Jurkat, Clone E6-1 (cell line): ENCODE results near the gene LBHD1.
"Not testable (repeated sequence)": the region's sequence is repeated elsewhere in the genome, so short reads cannot be mapped to it uniquely, and the experiment has no call there.

ENCODE experiments used
- DNase-seq: peaks from one replicate; pipeline ENCODE4 v3.0.0-alpha.2; 2011; ENCODE audit warnings: low read depth, low spot score
- H3K4me3 ChIP-seq: 2 replicates; pipeline ENCODE4 v1.5.1; 2011; ENCODE audit warnings: mild to moderate bottlenecking, low read length, control low read depth, moderate library complexity

Gene LBHD1

DNA sequence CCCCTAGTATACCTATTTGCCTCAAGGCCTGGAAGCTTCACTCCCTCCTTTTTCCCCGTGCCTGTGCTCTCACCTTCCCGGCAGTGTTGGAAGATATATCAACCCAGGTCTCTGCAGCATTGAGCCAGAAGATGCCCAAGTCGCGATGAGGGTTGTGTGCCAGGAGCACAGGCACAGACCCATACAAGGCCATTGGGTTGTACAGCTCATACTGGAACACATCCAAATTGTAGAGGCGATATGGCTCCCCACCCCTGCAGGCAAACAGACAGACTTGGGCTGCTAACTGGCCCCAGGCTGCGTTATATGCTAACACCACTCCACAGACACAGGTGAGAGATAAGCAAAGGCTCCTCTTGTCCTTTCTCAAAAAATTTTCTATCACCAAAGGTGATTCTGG lies 39.6 kb downstream of the LBHD1 start:
- no peak overlapping the region for H3K4me3 ChIP-seq
- no peak for DNase-seq

DNA sequence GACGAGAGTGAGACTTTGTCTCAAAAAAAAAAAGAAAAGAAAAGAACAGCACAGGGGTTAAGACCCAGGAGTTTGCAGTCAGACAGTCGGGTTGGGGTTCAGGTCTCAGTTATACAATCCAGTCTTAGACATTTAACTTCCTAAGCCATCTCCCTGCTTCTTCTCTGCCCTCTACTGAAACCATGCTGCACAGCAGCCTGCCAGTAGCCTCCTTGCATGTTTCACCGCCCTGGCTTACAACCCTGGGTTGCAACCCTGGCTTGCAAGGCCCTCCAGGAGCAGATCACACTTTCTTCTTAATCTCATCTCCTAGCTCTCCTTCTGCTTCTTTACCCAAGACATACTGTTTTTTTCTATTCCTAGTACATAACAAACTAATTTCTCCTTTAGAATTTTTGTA lies 44.4 kb downstream of the LBHD1 start:
- DNase-seq, result no peak
- H3K4me3 ChIP-seq, result no peak overlapping the region

DNA sequence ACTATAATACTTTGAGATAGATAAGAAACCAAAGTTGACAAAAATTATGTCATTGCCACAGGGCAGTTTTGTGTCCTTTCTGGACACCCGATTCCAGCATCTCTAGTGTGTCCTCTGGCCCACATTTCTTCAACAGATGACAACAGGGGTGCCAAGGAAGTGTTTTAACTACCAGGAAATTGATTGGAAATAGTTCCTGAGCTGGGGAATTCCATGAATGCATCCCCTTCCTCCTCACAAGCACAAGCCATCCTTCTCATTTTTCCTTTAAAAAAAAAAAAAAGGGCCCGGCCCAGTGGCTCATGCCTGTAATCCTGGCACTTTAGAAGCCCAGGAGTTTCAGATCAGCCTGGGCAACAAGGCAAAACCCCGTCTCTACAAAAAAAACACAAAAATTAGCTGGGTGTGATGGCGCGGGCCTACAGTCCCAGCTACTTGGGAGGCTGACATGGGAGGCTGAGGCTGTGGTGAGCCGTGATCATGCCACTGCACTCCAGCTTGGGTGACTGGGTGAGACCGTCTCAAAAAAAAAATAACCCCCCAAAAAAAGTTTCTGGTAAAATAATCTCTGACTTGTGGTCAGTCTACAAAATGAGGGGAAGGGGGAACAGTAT lies 49.5 kb downstream of the LBHD1 start:
- no peak for DNase-seq
- no peak overlapping the region for H3K4me3 ChIP-seq

DNA sequence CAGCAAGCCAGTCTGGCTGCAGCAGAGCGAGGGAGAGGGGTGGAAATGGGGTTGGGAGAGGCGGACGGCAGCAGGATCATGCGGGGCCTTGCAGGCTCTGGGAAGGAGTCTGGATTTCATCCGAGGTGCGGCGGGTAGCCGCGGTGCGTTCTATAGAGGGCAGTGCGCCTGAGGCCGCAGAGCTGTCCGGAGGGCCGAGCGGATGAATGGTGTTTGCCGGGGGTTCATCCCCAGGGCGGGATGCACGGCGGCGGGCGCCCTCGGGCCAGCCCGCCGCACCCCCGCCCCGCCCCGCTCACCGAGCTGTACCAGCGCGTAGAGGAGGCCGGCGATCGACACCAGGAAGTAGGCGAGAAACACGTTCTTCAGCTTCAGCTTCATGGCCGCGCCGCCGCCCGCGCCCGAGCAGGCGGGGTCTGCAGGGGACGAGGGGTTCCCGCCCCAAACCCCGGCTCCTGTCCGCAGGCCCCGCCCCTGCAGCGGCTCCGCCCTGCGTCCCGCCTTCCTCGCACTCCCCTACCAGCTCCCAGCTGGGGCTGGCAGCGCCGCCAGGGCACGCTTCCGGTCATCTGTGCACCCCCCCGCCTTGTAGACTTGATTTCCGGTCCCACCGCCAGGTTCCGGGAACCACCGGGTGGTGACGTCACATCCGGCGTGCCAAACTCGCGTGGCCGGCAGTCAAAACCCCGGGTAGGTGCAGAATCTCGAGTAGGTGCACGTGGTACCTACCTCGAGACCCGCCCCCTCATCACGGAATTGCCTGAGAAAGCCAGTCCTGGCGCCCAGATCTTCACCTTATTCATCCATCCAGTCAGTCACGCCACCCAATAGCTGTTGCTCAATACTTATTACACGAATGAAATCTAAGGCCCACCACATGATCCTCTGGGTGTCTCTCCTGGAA lies 50.2 kb downstream of the LBHD1 start, which contains the start of gene B3GAT3:
TSS of gene B3GAT3 (minus strand) at position 420 of the 904 bp plus-strand sequence. CDS start at position 381, 39 bp downstream.
- peak; percentile 92 for DNase-seq
- H3K4me3 ChIP-seq, result peak within 1 kb of the TSS; percentile 67

DNA sequence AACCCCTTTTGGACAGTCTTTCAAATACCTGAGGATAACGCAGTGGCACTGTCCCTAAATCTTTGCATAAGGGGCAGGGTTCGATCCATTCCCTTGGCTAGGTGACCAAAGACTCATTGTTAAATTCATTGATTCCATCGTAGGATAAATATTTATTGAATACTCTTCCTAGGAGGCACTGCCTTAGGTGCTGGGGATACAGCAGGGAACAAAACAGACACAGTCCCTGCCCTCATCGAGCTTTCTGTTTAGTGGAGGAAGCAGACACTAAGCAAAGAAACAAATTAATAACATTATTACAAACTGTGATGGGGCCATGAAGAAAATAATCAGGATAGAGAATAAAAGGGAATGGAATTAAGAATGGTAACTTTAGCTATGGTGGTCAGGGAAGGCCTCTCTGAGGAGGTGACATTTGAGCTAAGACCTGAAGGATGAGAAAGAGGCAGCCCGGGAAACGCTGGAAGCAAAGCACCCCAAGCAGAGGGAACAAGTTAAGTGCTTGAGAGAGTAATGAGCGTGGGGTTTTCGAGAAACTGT lies 51.0 kb downstream of the LBHD1 start:
- no peak for DNase-seq
- peak overlapping the region; percentile 67 for H3K4me3 ChIP-seq

DNA sequence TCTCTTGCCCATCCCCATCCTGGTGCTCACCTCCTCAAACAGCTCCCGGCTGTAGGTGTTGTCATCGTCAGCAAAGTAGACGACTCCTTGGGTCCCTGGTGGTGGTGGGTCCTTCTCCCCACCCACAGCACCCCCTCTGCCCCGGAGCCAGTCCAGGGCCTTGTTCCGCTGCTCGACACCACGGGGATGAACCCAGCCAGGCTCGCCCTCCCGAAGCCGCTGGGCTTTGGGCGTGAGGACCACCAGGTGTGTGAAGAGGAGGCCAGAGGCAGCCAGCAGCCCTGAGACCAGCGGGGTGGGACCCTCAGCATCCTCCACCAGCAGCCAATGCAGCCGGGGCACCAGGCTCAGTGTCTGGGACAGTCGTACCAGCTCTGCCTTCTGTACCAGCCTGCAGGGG lies 55.1 kb downstream of the LBHD1 start:
- not testable (repeated sequence) for DNase-seq, H3K4me3 ChIP-seq

DNA sequence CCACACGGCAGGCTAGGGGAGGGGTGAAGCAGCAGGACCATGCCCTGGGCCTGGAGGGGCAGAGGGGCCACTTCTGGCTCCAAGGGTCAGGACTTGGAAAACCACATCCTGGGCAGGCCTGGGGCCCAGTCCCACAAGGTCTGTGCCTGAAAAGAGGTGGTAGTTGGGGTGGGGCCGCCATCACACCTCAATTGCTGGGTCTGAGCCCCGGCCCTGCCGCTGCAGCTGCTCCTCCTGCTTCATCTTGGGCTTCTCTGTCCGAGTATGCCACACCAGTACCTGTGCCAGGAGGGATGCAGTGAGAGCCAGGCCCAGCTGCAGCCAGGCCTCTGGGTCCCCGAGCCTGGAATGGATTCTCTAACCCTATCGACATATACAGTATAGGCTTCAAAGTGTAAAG lies 56.5 kb downstream of the LBHD1 start:
- H3K4me3 ChIP-seq, result no peak overlapping the region
- no peak for DNase-seq

DNA sequence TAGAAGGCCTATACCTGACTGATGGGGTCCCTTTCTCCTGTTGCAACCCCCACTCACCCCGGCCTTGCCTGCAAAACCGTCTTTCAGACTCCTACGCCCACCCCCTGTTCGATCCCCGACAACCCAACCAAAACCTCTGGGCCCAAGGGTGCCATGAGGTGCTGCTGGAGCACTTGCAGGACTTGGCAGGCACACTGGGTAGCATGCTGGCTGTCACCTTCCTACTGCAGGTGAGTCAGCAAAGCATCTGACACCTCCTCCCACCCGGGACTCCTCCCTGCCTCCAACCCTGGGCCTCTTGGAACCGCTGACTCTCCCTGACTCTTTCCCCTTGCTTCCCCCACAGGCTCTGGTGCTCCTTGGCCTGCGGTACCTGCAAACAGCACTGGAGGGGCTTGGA lies 57.8 kb downstream of the LBHD1 start:
- H3K4me3 ChIP-seq, result no peak overlapping the region
- no peak for DNase-seq

DNA sequence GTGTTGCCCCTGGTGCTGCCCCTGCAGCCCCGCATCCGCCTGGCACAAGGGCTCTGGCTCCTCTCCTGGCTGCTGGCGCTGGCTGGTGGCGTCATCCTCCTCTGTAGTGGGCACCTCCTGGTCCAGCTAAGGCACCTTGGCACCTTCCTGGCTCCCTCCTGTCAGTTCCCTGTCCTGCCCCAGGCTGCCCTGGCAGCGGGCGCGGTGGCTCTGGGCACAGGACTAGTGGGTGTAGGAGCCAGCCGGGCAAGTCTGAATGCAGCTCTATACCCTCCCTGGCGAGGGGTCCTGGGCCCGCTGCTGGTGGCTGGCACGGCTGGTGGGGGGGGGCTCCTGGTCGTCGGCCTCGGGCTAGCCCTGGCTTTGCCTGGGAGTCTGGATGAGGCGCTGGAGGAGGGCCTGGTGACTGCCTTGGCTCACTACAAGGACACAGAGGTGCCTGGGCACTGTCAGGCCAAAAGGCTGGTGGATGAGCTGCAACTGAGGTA lies 58.7 kb downstream of the LBHD1 start:
- no peak overlapping the region for H3K4me3 ChIP-seq

More for the DNA sequence above, 58.7 kb downstream of the LBHD1 start:
- DNase-seq, result no peak
